HepG2 (cell line): Measurements from ENCODE around the gene MTRF1. TPM values are rescaled to one million over a fixed set of nuclear protein-coding genes. Genes with fewer than 3 reads are reported as not detected.

Source experiments
- ATAC-seq: fragments of 200-7000 bp; cut with Tn5 transposase; 3 replicates; pipeline ENCODE4 v1.9.1; 2020; ENCODE audit warnings: mild to moderate bottlenecking, moderate library complexity
- BruUV-seq: library from RNA; stranded (reverse); fragments of 400-500 nt; replicated peaks from 2 replicates; lab custom pipeline; 2021; lab: Mats Ljungman, UMichigan
- CTCF ChIA-PET: fragments of 300-600 bp; formaldehyde crosslinking; extraction: SDS; loops from one replicate; lab custom pipeline; 2021; ENCODE audit warnings: low total read pairs, inconsistent platforms, low intra/inter-chr PET ratio; lab: Yijun Ruan, JAX
- POLR2A ChIA-PET: fragments of 350-600 bp; sonication (Branson Sonifier 250); formaldehyde crosslinking; loops from one replicate; lab custom pipeline; 2020; ENCODE audit warnings: antibody characterized with exemption, inconsistent platforms; lab: Yijun Ruan, JAX
- DNase-seq: peaks from one replicate; pipeline ENCODE4 v3.0.0-alpha.2; 2015; ENCODE audit warnings: low spot score
- FAIRE-seq: peaks from 3 replicates; lab custom pipeline; 2011; peaks lifted over from hg19 to GRCh38; lab: Jason Lieb, UNC
- H2AFZ ChIP-seq: one replicate; pipeline ENCODE4 v1.6.1; 2011; ENCODE audit warnings: low read length, inconsistent platforms
- H3K27ac ChIP-seq: fragments of 300-600 bp; 3 replicates; pipeline ENCODE4 v1.8.0; 2011; ENCODE audit warnings: mixed run types, mild to moderate bottlenecking, mixed read lengths, low read length, inconsistent platforms; ENCODE audit not compliant: insufficient read depth; ENCODE audit errors: extremely low read length
- H3K27me3 ChIP-seq, 2 experiments: fragments of 200-600 bp in 1 of 2; 2 replicates in 1 of 2; 3 replicates in 1 of 2; pipeline versions ENCODE4 v1.6.0 to v1.8.0; 2011; ENCODE audit warnings: low read length in 2 of 2, mild to moderate bottlenecking in 2 of 2, moderate library complexity in 2 of 2, inconsistent platforms in 1 of 2; ENCODE audit not compliant: insufficient read depth in 2 of 2, control insufficient read depth in 1 of 2
- H3K36me3 ChIP-seq, 2 experiments: fragments of 200-600 bp in 1 of 2; replicated peaks in 1 of 2; 2 replicates in 1 of 2; 3 replicates in 1 of 2; pipeline versions ENCODE4 v1.5.1 to v1.8.0; 2011; ENCODE audit warnings: low read length in 2 of 2, inconsistent platforms in 1 of 2; ENCODE audit not compliant: insufficient read depth in 2 of 2, control insufficient read depth in 1 of 2
- H3K4me1 ChIP-seq: 2 replicates; pipeline ENCODE4 v1.5.1; 2012; ENCODE audit warnings: low read length, inconsistent platforms; ENCODE audit not compliant: insufficient read depth
- H3K4me2 ChIP-seq: 2 replicates; pipeline ENCODE4 v1.6.0; 2011; ENCODE audit warnings: low read depth, low read length, inconsistent platforms
- H3K4me3 ChIP-seq, 3 experiments: fragments of 200-600 bp in 1 of 3; sonication (generic), shearing (Covaris generic) in 1 of 3; replicated peaks in 1 of 3; 2 replicates each; pipeline ENCODE4 v1.5.1; 2011 to 2016; ENCODE audit warnings: low read length in 3 of 3, inconsistent platforms in 2 of 3, low read depth in 2 of 3, mild to moderate bottlenecking in 2 of 3, control low read depth in 1 of 3, mixed read lengths in 1 of 3; ENCODE audit not compliant: insufficient read depth in 1 of 3
- H3K79me2 ChIP-seq: one replicate; pipeline ENCODE4 v1.6.1; 2011; ENCODE audit warnings: low read length, inconsistent platforms; ENCODE audit not compliant: insufficient read depth
- H3K9ac ChIP-seq: 2 replicates; pipeline ENCODE4 v1.6.0; 2011; ENCODE audit warnings: mild to moderate bottlenecking, low read depth, low read length, inconsistent platforms; ENCODE audit not compliant: insufficient read depth
- H3K9me3 ChIP-seq: 2 replicates; pipeline ENCODE4 v1.5.1; 2012; ENCODE audit warnings: mild to moderate bottlenecking, low read length
- H4K20me1 ChIP-seq: 2 replicates; pipeline ENCODE4 v1.6.0; 2011; ENCODE audit warnings: inconsistent platforms, mild to moderate bottlenecking, low read length, moderate library complexity; ENCODE audit not compliant: insufficient read depth
- HOMEZ ChIP-seq: IDR thresholded peaks from 2 replicates; pipeline ENCODE4 v1.6.1; 2016; ENCODE audit warnings: low read depth
- KDM6A ChIP-seq: IDR thresholded peaks from 2 replicates; pipeline ENCODE4 v1.6.1; 2016; ENCODE audit warnings: low read depth
- KLF15 ChIP-seq: sonication (generic); formaldehyde crosslinking; IDR thresholded peaks from 2 replicates; pipeline ENCODE4 v1.8.1; 2023; ENCODE audit warnings: borderline replicate concordance, mild to moderate bottlenecking, inconsistent platforms, missing genetic modification reagents, mixed read lengths
- NCOR1 ChIP-seq: fragments of 200-600 bp; sonication (generic); IDR thresholded peaks from 2 replicates; pipeline ENCODE4 v1.7.0; 2017; ENCODE audit warnings: antibody characterized with exemption, low read length, borderline replicate concordance
- NFIC ChIP-seq: IDR thresholded peaks from 2 replicates; pipeline ENCODE4 v1.6.1; 2012; ENCODE audit warnings: mild to moderate bottlenecking, low read length, inconsistent platforms
- ZBED4 ChIP-seq: sonication (generic); formaldehyde crosslinking; IDR thresholded peaks from 2 replicates; pipeline ENCODE4 v1.4.0; 2020; ENCODE audit warnings: missing genetic modification reagents, borderline replicate concordance
- ZNF383 ChIP-seq: sonication (generic); formaldehyde crosslinking; IDR thresholded peaks from 2 replicates; pipeline ENCODE4 v1.4.0; 2020; ENCODE audit warnings: missing genetic modification reagents, mild to moderate bottlenecking, borderline replicate concordance
- WGBS: methylation state at CpG from one replicate; pipeline ENCODE4 v1.1.6; 2017; ENCODE audit warnings: low lambda C conversion rate; 5-methylcytosine and 5-hydroxymethylcytosine counted together
- in situ Hi-C: cut with HindIII; loops from 2 replicates; pipeline ENCODE4 v1.10.0; 2017; ENCODE audit warnings: low pct_unique_long_range_greater_than_20kb; ENCODE audit not compliant: extremely low pct_ligation_motif_present
- intact Hi-C: fragments of 100-400 bp; cut with micrococcal nuclease; formaldehyde crosslinking; loops from one replicate; pipeline ENCODE4 v1.10.0; 2022; ENCODE audit not compliant: unreplicated experiment
- polyA plus RNA-seq, 8 experiments: library from polyadenylated mRNA; depleted of rRNA in 3 of 8; stranded (reverse) in 7 of 8; unstranded in 1 of 8; fragments of >200 nt; fragmentation: Illumina TruSeq in 4 of 8; extraction: Trizol in 4 of 8; gene quantifications; 2 replicates each; pipeline versions ENCODE4 v1.2.1 to v1.2.3, GENCODE V29; 2011 to 2016; ENCODE audit warnings: low read depth in 4 of 8, missing spikeins in 1 of 8, mixed read lengths in 1 of 8; ENCODE audit not compliant: insufficient read depth in 1 of 8
- total RNA-seq, 5 experiments: library from RNA; depleted of rRNA; stranded (reverse); fragments of >200 nt; fragmentation: Illumina TruSeq; extraction: Trizol; gene quantifications; 2 replicates each; pipeline ENCODE4 v1.2.3, GENCODE V29; 2016; ENCODE audit warnings: low read depth in 1 of 5
- TF ChIP-seq, protein P1 (sequence below): sonication (generic); formaldehyde crosslinking; IDR thresholded peaks from 2 replicates; pipeline ENCODE4 v1.4.0; 2020; ENCODE audit warnings: mild to moderate bottlenecking, low read depth, missing genetic modification reagents
- TF ChIP-seq, protein P2 (sequence below): sonication (generic); formaldehyde crosslinking; IDR thresholded peaks from one replicate; pipeline ENCODE4 v1.5.1; 2020; ENCODE audit warnings: mild to moderate bottlenecking, missing genetic modification reagents; ENCODE audit errors: not compliant biosample characterization

MTRF1 gene
- total and polyA plus RNA-seq, 2 of the 13 experiments (the other 11 are each of a cell fraction or from before 2014, with no cell fraction given) = 21.6 to 27.2 TPM

GRCh38 chr13:41313117-41313516 is 49.7 kb upstream of the MTRF1 start:
- H3K27ac ChIP-seq = no peak overlapping the region
- peak overlapping the region; percentile 20; the same call in 1 of the 2 replicates for H3K9ac ChIP-seq
- peaks cover 68% of the 10 kb centered on the region for H3K79me2 ChIP-seq
- POLR2A ChIA-PET = no interaction called here
- no peaks in the 10 kb centered on the region for H3K9me3 ChIP-seq
- ATAC-seq = no peak
- CTCF ChIA-PET = no interaction called here
- peak overlapping the region; percentile 82 for H3K4me2 ChIP-seq
- H4K20me1 ChIP-seq = peaks cover 19% of the 10 kb centered on the region
- H2AFZ ChIP-seq = no peak overlapping the region
- no peak for DNase-seq
- H3K4me3 ChIP-seq = peak overlapping the region; percentile 94 to 99 (median 98); a peak in 5 of 6 replicates
- in situ Hi-C loops (no loop called here), intact Hi-C loops (loop anchor here (5.0 kb wide), 1 partner anchor 251 kb away; the partner anchor contains the start of gene WBP4)
- H3K36me3 ChIP-seq = peaks cover 0 to 5% of the 10 kb centered on the region in 2 experiments; a peak in 2 of 5 replicates
- H3K4me1 ChIP-seq = peaks cover 52% of the 10 kb centered on the region
- 41% methylated on average over 5 of the region's 5 CpGs for WGBS
- BruUV-seq = no TSS peak
- no peak for FAIRE-seq
- H3K27me3 ChIP-seq = no peaks in the 10 kb centered on the region; a peak in 1 of 5 replicates
- TF ChIP-seq KDM6A = no peak
- TF ChIP-seq, protein P1, sequence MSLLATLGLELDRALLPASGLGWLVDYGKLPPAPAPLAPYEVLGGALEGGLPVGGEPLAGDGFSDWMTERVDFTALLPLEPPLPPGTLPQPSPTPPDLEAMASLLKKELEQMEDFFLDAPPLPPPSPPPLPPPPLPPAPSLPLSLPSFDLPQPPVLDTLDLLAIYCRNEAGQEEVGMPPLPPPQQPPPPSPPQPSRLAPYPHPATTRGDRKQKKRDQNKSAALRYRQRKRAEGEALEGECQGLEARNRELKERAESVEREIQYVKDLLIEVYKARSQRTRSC (CRISPR knock-in tag) = no peak
- TF ChIP-seq KLF15 = no peak
- no peak for TF ChIP-seq ZBED4 (CRISPR knock-in tag)
- no peak for TF ChIP-seq ZNF383 (CRISPR knock-in tag)
- TF ChIP-seq, protein P2, sequence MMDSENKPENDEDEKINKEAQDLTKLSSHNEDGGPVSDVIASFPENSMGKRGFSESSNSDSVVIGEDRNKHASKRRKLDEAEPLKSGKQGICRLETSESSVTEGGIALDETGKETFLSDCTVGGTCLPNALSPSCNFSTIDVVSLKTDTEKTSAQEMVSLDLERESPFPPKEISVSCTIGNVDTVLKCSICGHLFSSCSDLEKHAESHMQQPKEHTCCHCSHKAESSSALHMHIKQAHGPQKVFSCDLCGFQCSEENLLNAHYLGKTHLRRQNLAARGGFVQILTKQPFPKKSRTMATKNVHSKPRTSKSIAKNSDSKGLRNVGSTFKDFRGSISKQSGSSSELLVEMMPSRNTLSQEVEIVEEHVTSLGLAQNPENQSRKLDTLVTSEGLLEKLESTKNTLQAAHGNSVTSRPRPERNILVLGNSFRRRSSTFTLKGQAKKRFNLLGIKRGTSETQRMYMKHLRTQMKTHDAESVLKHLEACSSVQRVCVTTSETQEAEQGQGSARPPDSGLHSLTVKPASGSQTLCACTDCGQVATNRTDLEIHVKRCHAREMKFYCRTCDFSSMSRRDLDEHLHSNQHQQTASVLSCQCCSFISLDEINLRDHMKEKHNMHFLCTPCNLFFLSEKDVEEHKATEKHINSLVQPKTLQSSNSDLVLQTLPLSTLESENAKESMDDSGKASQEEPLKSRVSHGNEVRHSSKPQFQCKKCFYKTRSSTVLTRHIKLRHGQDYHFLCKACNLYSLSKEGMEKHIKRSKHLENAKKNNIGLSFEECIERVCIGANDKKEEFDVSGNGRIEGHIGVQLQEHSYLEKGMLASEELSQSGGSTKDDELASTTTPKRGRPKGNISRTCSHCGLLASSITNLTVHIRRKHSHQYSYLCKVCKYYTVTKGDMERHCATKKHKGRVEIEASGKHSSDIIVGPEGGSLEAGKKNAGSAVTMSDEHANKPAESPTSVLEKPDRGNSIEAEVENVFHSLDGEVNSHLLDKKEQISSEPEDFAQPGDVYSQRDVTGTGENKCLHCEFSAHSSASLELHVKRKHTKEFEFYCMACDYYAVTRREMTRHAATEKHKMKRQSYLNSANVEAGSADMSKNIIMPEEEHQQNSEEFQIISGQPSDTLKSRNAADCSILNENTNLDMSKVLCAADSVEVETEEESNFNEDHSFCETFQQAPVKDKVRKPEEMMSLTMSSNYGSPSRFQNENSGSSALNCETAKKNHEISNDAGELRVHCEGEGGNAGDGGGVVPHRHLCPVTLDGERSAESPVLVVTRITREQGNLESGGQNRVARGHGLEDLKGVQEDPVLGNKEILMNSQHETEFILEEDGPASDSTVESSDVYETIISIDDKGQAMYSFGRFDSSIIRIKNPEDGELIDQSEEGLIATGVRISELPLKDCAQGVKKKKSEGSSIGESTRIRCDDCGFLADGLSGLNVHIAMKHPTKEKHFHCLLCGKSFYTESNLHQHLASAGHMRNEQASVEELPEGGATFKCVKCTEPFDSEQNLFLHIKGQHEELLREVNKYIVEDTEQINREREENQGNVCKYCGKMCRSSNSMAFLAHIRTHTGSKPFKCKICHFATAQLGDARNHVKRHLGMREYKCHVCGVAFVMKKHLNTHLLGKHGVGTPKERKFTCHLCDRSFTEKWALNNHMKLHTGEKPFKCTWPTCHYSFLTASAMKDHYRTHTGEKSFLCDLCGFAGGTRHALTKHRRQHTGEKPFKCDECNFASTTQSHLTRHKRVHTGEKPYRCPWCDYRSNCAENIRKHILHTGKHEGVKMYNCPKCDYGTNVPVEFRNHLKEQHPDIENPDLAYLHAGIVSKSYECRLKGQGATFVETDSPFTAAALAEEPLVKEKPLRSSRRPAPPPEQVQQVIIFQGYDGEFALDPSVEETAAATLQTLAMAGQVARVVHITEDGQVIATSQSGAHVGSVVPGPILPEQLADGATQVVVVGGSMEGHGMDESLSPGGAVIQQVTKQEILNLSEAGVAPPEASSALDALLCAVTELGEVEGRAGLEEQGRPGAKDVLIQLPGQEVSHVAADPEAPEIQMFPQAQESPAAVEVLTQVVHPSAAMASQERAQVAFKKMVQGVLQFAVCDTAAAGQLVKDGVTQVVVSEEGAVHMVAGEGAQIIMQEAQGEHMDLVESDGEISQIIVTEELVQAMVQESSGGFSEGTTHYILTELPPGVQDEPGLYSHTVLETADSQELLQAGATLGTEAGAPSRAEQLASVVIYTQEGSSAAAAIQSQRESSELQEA (CRISPR knock-in tag) = no peak
- TF ChIP-seq NCOR1 = no peak
- no peak for TF ChIP-seq NFIC
- TF ChIP-seq HOMEZ = no peak
